ENCODE measurements around the gene TMEM234.

TMEM234 gene

DNA sequence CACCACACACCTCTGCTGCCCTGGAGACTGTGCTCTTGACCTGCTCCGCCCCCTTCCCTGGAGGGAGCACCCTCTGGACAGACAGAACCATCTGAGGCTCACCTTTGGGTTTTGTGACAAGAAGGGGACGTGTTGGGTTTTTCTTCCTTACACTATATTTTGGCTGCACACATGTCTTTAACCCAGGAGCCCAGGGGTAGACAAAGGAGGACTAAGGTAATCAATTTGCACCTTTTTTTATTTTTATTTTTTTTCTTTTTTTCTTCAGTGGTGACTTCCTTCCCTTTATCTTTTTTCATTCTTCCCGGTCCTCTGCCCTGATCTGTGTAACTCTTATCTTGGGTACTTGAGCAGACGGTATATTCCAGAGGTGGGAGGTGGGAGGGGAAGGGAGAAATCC is 51.2 kb downstream of the TMEM234 start:
- Histone ChIP-seq H3K4me1 (ENCODE audit: control insufficient read depth, insufficient read depth, low read length) (no peaks in the 10 kb centered on the region), H3K27ac (ENCODE audit: low read length) (no peak overlapping the region), H3K36me3 (ENCODE audit: control insufficient read depth, insufficient read depth, low read length) (peaks cover 17% of the 10 kb centered on the region; the same call in 1 of the 2 replicates), H3K4me3 (ENCODE audit: low read length) (no peak overlapping the region), H3K9me3 (ENCODE audit: control insufficient read depth, insufficient read depth, low read length) (no peaks in the 10 kb centered on the region), H3K27me3 (ENCODE audit: control insufficient read depth, insufficient read depth, low read length) (no peaks in the 10 kb centered on the region)
- no peak for DNase-seq (ENCODE audit: low read depth, low spot score)
- WGBS (ENCODE audit: insufficient coverage, insufficient read length), result no CpG with 5 or more reads among the region's 4 CpGs
